ENCODE data around the gene TPM4.

The TPM4 gene

GRCh38 chr19:16042533-16043085 is 33.7 kb upstream of the TPM4 start:
- no peak for DNase-seq

- no peak for DNase-seq
These were observed 33.0 kb upstream of the TPM4 start for GRCh38 chr19:16043156-16043757.

GRCh38 chr19:16044746-16045145 is 31.5 kb upstream of the TPM4 start:
- DNase-seq = no peak

DNA sequence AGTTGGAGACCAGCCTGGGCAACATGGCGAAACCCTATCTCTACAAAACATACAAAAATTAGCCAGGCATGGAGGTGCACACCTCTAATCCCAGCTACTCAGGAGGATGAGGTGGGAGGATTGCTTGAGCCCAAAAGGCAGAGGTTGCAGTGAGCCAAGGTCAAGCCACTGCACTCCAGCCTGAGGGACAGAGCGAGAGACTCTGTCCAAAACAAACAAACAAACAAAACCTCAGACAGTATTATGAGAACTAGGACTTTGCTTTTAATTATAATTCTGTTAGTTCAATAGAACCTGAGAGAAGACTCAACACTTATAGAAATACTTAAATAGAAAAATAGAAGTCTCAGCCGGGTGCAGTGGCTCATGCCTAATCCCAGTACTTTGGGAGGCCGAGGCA is 31.1 kb upstream of the TPM4 start:
- no peak for DNase-seq

- DNase-seq = no peak
These were observed 30.4 kb upstream of the TPM4 start for GRCh38 chr19:16045893-16046292.

- DNase-seq = no peak
These were observed 27.7 kb upstream of the TPM4 start for GRCh38 chr19:16048583-16048982.

DNA sequence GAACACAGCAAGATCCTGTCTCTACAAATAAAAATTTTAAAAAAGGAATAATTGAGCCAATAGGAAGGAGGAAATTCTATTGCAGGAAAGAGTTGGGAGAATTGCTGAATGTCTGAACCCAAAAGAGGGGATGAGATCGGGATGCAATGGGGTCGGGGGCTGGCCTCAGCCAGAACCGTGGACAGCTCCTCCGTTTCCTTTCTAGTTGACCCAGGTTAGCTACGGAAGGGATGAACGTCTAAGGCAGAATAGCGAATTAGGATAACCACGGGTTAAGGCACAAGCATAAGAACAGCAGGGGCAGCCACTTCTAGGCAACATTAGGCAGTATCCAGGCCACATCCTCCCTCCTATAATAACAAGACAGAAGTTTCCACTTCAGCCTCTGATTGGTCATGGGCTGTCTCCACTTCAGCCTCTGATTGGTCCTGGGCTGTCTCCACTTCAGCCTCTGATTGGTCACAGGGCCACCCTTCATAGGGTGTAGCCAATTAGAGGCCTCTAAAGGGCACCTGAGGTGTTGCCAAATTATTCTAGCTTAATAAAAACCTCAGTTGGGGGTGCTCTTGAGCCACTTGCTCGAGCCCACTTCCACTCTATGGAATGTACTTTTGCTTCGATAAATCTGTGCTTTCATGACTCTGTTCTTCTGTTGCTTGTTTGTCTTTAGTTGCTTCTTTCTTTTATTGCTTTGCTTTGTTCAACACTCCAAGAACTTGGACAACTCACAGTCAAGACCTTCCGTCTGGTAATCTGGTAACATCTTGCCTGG is 24.9 kb upstream of the TPM4 start:
- no peak for DNase-seq

DNA sequence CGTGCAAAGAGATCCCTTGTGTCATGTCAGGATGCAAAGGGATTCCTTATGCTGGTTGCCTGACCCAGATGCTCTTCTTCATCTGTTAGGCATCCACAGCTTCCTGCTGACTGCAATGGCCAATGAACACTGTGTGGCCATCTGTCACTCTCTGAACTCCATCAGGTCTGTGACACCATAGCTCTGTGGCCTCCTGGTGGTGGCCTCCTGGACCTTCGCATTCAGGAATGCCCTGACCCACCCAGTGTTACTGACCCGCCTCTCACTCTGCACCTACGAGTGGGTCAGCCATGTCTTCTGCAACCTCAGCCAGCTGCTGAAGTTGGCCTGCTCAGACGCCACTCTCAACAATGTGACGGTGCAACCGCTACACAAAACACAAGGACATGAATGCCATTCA is 23.9 kb upstream of the TPM4 start:
- DNase-seq = no peak

DNA sequence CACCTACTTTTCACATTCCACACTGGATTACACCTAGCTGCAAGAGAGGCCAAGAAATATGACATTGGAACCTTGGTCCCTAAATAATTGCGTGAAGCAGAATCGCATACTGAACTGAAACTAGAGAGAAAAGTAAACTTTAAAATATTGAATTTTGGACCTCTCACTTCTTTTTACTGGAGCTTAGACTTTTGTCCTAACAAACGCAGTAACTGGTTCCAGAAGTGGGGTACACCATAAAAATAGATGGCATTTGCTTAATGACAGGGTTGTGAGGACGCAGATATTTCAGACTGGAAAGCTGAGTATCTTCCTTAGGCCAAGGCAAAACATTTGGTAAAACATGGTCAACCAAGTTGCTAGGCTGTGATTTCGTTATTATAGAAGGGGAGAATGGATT is 19.2 kb upstream of the TPM4 start:
- no peak for DNase-seq

GRCh38 chr19:16060294-16060693 is 16.0 kb upstream of the TPM4 start:
- no peak for DNase-seq

- DNase-seq = no peak
These were observed 14.4 kb upstream of the TPM4 start for GRCh38 chr19:16061943-16062342.

- no peak for DNase-seq
These were observed 13.5 kb upstream of the TPM4 start for GRCh38 chr19:16062789-16063188.

GRCh38 chr19:16064209-16064889 is 11.9 kb upstream of the TPM4 start:
- DNase-seq = no peak

- DNase-seq = no peak
These were observed 9.6 kb upstream of the TPM4 start for GRCh38 chr19:16066611-16067104.

- DNase-seq = no peak
These were observed 8.9 kb upstream of the TPM4 start for GRCh38 chr19:16067205-16067938.

GRCh38 chr19:16068696-16069259 is 7.5 kb upstream of the TPM4 start:
- DNase-seq = no peak

GRCh38 chr19:16069813-16070365 is 6.4 kb upstream of the TPM4 start:
- no peak for DNase-seq

- DNase-seq = no peak
These were observed 5.8 kb upstream of the TPM4 start for GRCh38 chr19:16070366-16070990.

DNA sequence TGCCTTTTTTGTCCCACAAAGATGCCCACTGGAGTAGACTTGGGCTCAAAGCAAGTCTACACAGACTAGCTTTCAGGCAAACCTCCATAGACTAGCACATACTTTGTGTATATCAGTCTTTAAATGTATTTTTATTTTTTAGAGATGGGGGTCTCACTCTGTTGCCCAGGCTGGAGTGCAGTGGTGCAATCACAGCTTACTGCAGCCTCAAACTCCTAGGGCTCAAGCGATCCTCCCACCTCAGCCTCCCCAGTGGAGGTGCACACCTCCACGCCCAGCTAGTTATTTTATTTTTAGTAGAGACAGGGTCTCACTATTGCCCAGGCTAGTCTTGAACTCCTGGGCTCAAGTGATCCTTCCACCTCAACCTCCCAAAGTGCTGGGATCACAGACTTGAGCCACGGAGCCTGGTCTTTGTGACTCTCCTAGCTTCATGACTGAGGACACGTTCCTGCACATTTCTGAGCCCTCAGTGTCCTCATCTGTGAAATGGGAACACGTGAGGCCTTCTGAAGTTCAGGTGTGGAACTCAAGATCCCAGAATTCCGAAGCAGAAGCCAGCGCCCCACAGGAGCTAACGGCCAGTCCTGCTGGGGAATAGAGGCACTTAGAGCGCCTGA is 5.1 kb upstream of the TPM4 start:
- no peak for DNase-seq

DNA sequence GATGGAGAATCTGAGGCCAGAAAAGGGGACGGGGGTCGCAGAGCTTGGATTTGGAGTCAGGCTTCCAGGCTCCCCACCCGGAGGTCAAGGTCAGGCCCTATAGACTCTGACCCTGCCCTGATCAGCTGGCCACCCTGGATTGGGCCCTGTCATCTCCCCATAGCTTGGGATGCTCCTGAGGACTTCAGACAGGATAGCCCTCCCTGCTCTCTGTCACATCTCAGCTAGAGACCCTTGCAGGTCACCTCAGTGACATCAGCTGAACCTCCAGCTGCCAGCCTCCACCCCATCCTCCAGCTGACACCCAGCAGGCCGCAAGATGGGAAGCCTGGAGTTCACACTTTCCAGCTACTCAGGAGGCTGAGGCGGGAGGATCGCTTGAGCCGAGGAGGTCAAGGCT is 2.8 kb upstream of the TPM4 start:
- no peak for DNase-seq

- DNase-seq = no peak
These were observed 2.3 kb upstream of the TPM4 start for GRCh38 chr19:16073988-16074387.

Data from NCI-H774 (cell line).